NCI-H187 treated with DMSO at 0.1 percent for 48 hours (cell line): ENCODE data around the gene SCN5A.

Experiments
- DNase-seq: peaks from one replicate; lab custom pipeline; 2025; lab: John Stamatoyannopoulos, UW

Gene SCN5A

GRCh38 chr3:38560996-38561717, 88.3 kb downstream of the SCN5A start:
- no peak for DNase-seq

DNA sequence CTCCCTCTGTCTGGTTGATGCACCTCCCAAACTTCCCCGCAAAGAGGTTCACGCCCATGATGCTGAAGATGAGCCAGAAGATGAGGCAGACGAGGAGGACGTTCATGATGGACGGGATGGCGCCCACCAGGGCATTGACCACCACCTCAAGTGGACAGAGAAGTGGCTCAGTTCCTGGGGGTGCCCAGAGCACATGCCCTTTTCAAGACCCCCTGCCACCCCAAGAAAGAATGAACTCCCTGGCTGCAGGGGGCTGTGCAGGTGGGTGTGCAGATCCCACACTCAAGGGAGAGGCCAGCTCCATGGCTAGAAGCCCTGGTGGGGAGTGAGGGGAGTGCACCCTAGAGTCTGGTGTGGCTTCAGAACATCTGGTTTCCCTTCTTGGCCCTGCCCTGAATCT, 89.2 kb downstream of the SCN5A start:
- DNase-seq: no peak

GRCh38 chr3:38558864-38559263, 90.6 kb downstream of the SCN5A start:
- no peak for DNase-seq

GRCh38 chr3:38556640-38557358, 92.7 kb downstream of the SCN5A start:
- no peak for DNase-seq

GRCh38 chr3:38555926-38556325, 93.6 kb downstream of the SCN5A start:
- no peak for DNase-seq

DNA sequence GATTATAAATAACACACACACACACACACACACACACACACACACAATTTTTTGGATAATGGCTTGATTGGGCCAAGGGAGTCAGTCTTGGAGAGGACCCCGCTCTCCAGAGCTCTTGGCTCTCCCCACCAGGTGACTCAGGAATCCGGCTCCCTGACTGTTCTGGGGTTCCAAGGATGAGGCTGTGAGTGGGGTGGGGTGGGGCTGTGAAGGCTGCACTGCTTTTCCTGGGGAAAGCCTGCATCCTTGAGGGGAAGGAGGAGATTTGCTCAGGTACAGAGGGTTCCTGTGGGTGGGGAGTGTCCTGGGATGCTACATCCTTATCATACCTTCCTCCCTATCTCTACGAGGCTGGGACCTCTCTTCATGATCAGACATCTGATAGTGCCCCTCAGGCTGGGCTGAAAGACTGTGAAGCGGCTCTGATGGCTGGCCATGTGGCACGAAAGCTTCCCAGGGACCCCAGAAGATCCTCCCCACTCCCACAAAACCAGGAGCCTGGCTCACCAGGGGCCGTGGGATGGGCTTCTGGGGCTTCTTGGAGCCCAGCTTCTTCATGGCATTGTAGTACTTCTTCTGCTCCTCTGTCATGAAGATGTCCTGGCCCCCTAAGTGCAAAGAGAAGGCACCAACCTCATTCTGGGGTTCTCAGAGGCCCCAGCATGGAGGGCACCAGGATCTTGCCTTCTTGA, 94.2 kb downstream of the SCN5A start:
- no peak for DNase-seq

- no peak for DNase-seq
These were observed 95.2 kb downstream of the SCN5A start for GRCh38 chr3:38554127-38554827.

GRCh38 chr3:38553071-38553470, 96.4 kb downstream of the SCN5A start:
- DNase-seq: no peak

DNA sequence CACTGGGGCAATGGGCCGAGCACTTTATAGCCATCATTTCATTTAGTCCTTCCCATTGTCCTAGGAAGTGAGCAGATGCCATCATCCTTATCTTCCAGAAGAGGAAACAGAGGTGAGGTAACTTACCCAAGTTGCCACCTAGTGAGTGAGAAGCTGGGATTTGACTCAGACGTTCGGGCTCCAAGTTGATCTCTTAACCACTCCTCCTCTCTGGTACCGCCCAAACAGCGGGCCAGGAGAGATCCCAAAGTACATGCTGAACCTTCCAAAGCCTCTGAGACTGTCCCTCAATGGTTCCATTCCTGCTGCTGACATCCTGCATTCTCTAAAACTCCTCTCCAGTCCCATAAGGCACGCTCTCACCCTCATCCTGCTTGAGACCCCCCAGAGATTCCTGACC, 97.1 kb downstream of the SCN5A start:
- no peak for DNase-seq

DNA sequence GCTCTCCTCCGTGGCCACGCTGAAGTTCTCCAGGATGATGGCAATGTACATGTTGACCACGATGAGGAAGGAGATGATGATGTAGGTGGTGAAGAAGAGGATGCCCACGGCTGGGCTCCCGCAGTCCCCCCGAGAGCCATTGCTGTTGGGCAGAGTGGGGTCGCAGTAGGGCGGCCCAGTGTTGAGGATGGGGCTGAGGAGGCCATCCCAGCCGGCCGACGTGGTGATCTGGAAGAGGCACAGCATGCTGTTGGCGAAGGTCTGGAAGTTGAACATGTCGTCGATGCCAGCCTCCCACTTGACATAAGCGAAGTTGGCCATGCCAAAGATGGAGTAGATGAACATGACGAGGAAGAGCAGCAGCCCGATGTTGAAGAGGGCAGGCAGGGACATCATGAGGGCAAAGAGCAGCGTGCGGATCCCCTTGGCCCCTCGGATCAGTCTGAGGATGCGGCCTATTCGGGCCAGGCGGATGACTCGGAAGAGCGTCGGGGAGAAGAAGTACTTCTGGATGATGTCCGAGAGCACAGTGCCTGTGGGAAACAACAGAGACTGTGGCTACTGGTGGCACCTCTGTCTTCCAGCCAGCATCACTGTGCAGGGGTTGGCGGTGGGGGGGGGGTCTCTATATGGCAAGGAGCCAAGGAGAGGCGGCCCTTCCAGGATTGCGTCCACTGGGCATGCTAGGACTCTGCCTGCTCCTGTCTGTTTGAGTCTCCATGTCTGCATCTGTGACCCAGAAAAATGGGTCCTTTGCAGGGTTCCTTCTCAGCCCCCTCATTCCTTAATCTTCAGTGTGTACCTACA, 98.3 kb downstream of the SCN5A start:
- DNase-seq: no peak

DNA sequence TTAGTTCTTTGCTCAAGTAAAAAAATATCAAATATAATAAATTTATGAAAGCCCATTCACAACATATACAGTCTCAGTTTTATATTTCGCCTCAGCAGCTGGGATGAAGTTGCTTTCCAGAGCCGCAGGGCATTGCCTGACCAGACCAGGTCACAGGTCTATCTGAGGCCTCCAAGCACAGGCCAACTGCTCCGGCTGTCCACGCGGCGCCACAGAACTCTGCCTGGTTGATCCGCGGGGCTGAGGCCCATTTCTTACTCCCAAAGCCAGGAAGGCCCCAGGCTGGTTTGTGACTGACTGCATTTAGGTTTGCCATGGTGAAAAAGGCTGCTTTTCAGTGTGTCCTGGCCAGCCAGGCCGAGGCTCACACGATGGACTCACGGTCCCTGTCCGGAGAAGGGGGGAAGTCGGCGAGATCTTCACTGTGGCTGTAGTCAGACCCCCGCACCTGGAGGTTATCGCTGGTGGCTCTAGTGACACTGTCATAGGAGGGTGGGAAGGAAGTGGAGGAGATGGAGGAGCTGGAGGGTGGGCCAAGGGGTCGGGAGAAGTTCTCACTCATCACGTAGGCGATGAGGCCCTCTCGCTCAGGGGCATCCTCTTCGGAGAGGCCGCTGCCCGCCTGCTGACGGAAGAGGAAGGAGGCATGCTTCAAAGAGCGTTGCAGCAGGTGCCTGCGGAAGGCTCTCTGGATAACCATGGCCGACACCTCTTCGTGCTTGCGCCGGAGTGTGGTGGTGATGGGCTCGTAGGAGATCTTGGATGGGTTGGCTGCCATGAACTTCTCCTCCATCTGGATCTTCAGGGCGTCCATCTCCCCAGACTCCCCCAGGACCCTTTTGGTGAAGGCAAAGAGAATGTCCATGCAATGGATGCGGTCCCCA, 99.3 kb downstream of the SCN5A start:
- DNase-seq: no peak

- DNase-seq: no peak
These were observed 100.0 kb downstream of the SCN5A start for GRCh38 chr3:38549486-38549885.

DNA sequence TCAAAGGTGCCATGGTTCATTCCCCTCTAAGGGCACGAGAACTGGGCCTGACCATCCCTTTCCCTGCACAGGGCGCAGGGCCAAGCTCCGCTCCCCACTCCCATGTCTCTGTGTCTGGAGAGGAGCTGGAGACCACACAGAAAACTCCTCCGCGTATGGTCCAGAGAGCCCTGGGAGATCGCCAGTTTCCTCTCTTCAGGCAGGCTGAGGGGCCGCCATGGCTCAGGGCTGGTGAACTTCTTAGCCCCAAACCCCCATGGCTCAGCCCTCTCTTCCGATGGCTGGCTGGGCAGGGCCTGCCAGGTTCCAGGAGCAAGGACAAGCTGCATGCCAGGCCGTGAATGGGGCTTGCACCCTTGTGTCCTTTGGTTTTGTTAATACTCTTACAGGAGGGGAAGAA, 100.4 kb downstream of the SCN5A start:
- DNase-seq: no peak

- DNase-seq: no peak
These were observed 101.1 kb downstream of the SCN5A start for GRCh38 chr3:38548154-38548931.

- no peak for DNase-seq
These were observed 103.5 kb downstream of the SCN5A start for GRCh38 chr3:38545983-38546382.

- DNase-seq: no peak
These were observed 103.9 kb downstream of the SCN5A start for GRCh38 chr3:38545550-38545949.

DNA sequence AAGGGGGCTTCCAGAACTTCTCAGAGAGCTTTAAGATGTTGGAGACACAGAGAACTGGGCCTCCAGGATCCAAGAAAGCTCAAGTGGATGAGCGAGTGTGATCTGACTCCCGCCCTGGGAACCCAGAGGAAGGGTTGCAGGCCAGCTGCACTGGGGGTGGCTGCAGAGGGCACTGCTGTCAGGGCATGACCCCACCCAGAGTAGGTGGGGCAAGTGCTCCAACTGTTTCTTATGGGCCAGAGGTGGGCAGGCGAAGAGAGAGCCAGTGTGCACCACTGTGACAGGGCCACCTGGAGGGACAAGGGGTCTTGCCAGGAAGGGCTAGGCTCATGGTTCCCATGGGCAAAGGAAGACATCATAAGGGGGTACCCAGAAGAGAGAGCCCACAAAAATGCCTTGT, 104.6 kb downstream of the SCN5A start:
- no peak for DNase-seq

- DNase-seq: no peak
These were observed 105.9 kb downstream of the SCN5A start for GRCh38 chr3:38543586-38543985.

GRCh38 chr3:38542401-38543298, 106.8 kb downstream of the SCN5A start:
- DNase-seq: no peak
